NCI-H345 (cell line): ENCODE results near the gene LRBA.
"Not testable (repeated sequence)": the region's sequence is repeated elsewhere in the genome, so short reads cannot be mapped to it uniquely, and the experiment has no call there.

Source experiments
- DNase-seq: peaks from one replicate; lab custom pipeline; 2025; lab: John Stamatoyannopoulos, UW

The LRBA gene

GRCh38 chr4:150940123-150940522 is 75.0 kb downstream of the LRBA start:
- no peak for DNase-seq

GRCh38 chr4:150939530-150939929 is 75.6 kb downstream of the LRBA start:
- no peak for DNase-seq

GRCh38 chr4:150938873-150939499 is 76.1 kb downstream of the LRBA start:
- DNase-seq = no peak

GRCh38 chr4:150938417-150938816 is 76.7 kb downstream of the LRBA start:
- DNase-seq = no peak

GRCh38 chr4:150934022-150934421 is 81.1 kb downstream of the LRBA start:
- no peak for DNase-seq

- DNase-seq = no peak
These were observed 83.3 kb downstream of the LRBA start for GRCh38 chr4:150931796-150932195.

- no peak for DNase-seq
These were observed 84.1 kb downstream of the LRBA start for GRCh38 chr4:150931005-150931404.

- no peak for DNase-seq
These were observed 91.1 kb downstream of the LRBA start for GRCh38 chr4:150923945-150924344.

- DNase-seq = not testable (repeated sequence)
These were observed 93.6 kb downstream of the LRBA start for GRCh38 chr4:150921486-150921885.

- not testable (repeated sequence) for DNase-seq
These were observed 96.5 kb downstream of the LRBA start for GRCh38 chr4:150918562-150918961.

- no peak for DNase-seq
These were observed 103.8 kb downstream of the LRBA start for GRCh38 chr4:150911326-150911725.

- DNase-seq = no peak
These were observed 106.0 kb downstream of the LRBA start for GRCh38 chr4:150909116-150909515.

GRCh38 chr4:150906987-150907633 is 108.0 kb downstream of the LRBA start:
- no peak for DNase-seq

- DNase-seq = no peak
These were observed 110.4 kb downstream of the LRBA start for GRCh38 chr4:150904671-150905070.

GRCh38 chr4:150903603-150904002 is 111.5 kb downstream of the LRBA start:
- no peak for DNase-seq

GRCh38 chr4:150896497-150896896 is 118.6 kb downstream of the LRBA start:
- DNase-seq = no peak

GRCh38 chr4:150890246-150890645 is 124.8 kb downstream of the LRBA start:
- DNase-seq = no peak

GRCh38 chr4:150889306-150889705 is 125.8 kb downstream of the LRBA start:
- no peak for DNase-seq

GRCh38 chr4:150888625-150889024 is 126.5 kb downstream of the LRBA start:
- DNase-seq = no peak

- DNase-seq = no peak
These were observed 126.9 kb downstream of the LRBA start for GRCh38 chr4:150888217-150888616.

GRCh38 chr4:150886597-150886996 is 128.5 kb downstream of the LRBA start:
- no peak for DNase-seq

GRCh38 chr4:150884625-150885024 is 130.5 kb downstream of the LRBA start:
- no peak for DNase-seq

GRCh38 chr4:150875367-150875766 is 139.7 kb downstream of the LRBA start:
- DNase-seq = no peak
